GM13977 (cell line): ENCODE measurements around the gene KIAA0232.

Source experiments
- DNase-seq: peaks from one replicate; pipeline ENCODE4 v3.0.0; 2012; ENCODE audit warnings: low spot score
- in situ Hi-C: fragments of 300-500 bp; cut with MboI; formaldehyde crosslinking; loops from one replicate; pipeline ENCODE4 v1.12.0; 2022; ENCODE audit warnings: low sequenced_read_pairs, low pct_unique_long_range_greater_than_20kb, mixed read lengths, inconsistent platforms; ENCODE audit not compliant: unreplicated experiment
- TF ChIP-seq, protein P1 (sequence below): IDR thresholded peaks from 2 replicates; pipeline ENCODE4 v1.5.1; 2012; ENCODE audit warnings: mild to moderate bottlenecking, control low read depth; ENCODE audit not compliant: insufficient read depth; ENCODE audit errors: extremely low read depth, missing control alignments

The KIAA0232 gene

DNA sequence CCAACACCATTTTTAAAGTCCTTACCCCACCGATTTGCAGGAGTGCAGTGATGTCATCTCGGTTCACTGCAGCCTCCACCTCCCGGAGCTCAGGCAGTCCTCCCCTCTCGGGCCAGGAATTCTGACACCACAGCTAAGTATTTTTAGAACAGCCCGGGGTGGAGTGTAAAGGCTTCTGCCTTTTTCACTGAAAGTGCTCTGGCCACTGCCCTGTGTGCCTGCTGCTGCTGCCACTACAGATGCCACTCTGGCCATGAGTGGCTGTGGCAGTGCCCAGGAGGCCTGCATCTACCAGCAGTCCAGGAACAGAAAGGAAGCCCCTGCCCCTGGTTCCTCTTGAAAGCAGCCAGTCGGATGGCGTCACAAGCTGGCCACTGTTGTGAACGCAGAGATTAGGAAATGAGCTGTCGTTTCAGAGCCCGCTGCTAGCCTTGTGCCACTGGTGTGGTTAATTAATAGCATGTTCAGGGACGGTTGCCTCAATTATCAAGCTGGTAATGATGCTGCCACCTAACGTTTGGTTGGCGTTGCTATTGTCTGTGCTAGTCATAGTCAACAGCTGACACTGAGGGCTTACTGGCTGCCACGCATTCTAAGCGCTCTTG is 103.5 kb downstream of the KIAA0232 start:
- in situ Hi-C loops: no loop called here
- peak; percentile 52 for DNase-seq

DNA sequence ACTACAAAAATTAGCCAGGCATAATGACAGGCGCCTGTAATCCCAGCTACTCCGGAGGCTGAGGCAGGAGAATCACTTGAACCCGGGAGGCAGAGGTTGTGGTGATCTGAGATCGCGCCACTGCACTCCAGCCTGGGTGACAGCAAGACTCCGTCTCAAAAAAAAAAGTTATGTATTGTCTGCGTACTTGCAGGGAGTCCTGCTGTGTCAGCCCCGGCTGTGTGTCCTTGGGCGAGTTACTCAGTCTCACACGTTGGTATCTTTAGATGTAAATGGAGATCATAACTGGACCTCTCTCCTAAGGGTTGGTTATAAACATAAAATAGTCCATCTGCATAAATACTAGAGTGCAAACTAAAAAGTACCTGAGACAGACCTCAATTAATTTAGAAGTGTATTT is 104.4 kb downstream of the KIAA0232 start:
- DNase-seq: no peak
- TF ChIP-seq, protein P1, sequence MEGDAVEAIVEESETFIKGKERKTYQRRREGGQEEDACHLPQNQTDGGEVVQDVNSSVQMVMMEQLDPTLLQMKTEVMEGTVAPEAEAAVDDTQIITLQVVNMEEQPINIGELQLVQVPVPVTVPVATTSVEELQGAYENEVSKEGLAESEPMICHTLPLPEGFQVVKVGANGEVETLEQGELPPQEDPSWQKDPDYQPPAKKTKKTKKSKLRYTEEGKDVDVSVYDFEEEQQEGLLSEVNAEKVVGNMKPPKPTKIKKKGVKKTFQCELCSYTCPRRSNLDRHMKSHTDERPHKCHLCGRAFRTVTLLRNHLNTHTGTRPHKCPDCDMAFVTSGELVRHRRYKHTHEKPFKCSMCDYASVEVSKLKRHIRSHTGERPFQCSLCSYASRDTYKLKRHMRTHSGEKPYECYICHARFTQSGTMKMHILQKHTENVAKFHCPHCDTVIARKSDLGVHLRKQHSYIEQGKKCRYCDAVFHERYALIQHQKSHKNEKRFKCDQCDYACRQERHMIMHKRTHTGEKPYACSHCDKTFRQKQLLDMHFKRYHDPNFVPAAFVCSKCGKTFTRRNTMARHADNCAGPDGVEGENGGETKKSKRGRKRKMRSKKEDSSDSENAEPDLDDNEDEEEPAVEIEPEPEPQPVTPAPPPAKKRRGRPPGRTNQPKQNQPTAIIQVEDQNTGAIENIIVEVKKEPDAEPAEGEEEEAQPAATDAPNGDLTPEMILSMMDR: no peak
- in situ Hi-C loops: no loop called here

More for the DNA sequence above, 103.5 kb downstream of the KIAA0232 start:
- TF ChIP-seq, protein P1: no peak

DNA sequence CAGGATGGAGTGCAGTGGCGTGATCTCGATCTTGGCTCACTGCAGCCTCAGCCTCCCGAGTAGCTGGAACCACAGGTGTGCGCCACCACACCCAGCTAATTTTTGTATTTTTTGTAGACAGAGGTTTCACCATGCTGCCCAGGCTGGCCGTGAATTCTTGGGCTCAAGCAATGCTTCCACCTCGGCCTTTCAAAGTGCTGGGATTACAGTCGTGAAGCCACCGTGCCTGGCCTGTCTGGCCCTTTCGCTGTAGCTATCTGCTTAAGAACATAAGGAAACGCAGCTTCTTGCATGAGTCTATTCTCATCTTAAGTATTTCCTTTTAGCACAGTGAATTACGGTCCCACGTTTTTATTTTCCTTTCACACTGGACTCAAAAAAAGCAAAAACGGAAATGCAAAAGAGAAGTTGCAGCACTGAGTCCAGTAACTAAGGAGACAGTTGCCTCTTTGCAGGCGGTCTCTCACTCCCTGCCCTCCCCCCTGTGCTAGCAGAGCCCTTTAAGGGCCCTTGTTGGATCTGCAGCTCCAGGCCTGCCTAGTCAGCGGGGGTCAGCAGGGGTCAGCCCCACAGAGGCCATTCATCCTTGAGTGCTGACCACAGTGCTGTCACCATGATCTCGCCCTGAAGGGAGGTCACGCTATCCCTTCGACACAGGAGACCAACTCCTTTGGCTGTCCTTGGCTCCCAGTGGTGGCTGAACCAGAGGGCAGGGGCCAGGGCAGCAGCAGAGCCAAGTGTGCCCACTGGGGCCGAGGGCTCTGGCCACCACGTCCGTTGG is 105.3 kb downstream of the KIAA0232 start:
- TF ChIP-seq, protein P1: no peak
- no peak for DNase-seq
- in situ Hi-C loops: no loop called here

DNA sequence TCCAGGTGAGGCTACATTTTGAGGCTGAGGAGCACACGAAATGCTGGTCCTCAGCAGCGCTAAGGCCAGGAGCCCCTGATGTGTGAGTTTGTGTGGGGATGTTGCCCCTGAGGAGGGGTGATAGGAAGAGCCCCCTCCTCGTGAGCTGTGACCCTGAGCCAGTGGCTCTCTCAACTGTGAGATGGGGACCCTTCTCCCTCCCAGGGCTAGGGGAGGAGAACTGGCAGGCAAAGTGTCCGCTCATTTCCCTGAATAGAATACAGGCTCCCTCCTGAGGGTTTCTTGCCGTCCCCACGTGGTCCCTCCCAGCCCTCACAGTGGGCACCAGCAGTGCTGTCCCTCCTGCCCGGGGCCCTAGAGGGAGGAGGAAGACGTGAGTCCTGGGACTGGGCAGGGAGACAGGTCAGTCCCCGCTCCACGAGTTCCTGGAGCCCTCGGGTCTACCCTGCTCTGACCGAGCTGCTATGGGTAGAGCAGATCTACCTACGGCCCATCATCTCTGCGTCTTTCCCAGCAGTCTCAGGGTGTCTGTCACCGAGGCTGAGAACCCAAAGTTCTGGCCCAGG is 106.1 kb downstream of the KIAA0232 start:
- DNase-seq: no peak
- in situ Hi-C loops: no loop called here
- TF ChIP-seq, protein P1: no peak

DNA sequence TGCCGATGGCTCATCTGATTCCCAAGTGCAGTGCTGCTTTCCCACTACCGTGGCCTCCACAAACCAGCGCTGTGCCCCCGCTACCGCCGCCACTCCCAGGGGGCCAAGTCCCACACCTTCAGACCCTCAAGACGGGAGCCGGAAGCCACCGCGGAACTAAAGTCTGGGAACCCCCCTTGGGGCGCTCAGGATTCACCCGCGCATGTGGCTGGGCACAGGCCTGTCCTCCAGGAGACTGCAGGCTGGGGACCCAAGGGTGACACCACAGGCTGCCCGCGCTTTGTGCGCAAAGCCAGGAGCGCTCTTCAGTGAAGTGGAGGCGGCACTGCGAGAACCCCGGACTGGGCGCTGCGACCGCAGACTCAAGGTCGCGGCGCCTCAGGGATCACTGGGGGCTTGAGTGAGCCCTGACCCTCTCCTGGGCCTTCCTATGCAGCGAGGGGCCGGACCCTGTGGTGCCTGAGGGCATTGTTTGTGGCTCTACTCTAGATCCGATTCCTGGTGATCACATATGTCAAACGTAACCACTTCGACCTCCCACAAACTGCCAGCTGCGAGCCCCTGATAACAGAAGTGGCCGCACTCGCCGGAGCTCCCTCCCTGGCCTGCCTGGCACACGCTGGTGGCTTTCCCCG is 106.7 kb downstream of the KIAA0232 start:
- TF ChIP-seq, protein P1: no peak
- in situ Hi-C loops: no loop called here
- no peak for DNase-seq

DNA sequence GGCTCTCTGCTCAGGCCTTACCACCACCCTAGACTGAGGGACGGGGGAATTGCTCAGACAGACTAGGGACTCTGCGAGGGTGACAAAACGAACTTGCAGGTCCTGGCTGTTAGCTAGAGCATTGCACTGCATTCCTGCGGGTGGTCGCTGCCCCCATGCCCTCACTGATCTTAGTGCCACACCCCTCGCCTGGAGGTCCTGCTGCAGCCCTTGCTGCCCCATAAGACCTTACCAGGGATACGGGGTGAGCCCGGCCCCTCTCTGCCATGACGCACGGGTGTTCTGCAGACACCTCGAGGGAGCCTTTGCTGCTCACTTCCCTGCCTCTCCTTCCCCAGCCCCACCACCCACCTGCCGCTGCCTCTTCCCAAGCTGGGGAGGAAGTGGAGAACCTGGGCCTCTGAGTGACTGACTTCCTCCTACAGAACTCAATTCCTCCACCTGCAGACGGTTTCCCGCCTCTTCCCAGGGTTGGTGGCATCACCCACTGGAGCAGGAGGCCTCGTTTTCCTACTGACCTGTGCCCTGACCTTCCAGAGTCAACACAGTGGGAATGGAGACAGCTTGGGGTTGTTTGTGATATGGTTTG is 107.3 kb downstream of the KIAA0232 start:
- TF ChIP-seq, protein P1: no peak
- in situ Hi-C loops: loop anchor here (10.0 kb wide), 1 partner anchor 185 kb away; no protein-coding TSS in a partner anchor

More for the DNA sequence above, 107.3 kb downstream of the KIAA0232 start:
- DNase-seq: no peak
